Erythroblast (primary cell): ENCODE measurements around the gene RAB17.

Source experiments
- DNase-seq, 2 experiments: peaks; one replicate each; lab custom pipeline; 2025; lab: John Stamatoyannopoulos, UW
- GATA1 ChIP-seq: IDR thresholded peaks from 2 replicates; pipeline ENCODE4 v1.6.1; 2011; ENCODE audit warnings: low read depth, mild to moderate bottlenecking, control low read depth, low read length, moderate library complexity
- POLR2A ChIP-seq: IDR thresholded peaks from 2 replicates; pipeline ENCODE4 v1.6.1; 2011; ENCODE audit warnings: mild to moderate bottlenecking, low read length

RAB17 gene

GRCh38 chr2:237590272-237591140 is at the start of gene RAB17:
RAB17 (minus strand) TSS chr2:237590734; CDS start chr2:237586154, 4,580 bp downstream.
- TF ChIP-seq GATA1 = no peak
- no peak for TF ChIP-seq POLR2A
- no peak for DNase-seq

- TF ChIP-seq GATA1 = no peak
- TF ChIP-seq POLR2A = no peak
- DNase-seq = no peak
These were observed 49.3 kb upstream of the RAB17 start for GRCh38 chr2:237639836-237640220.

DNA sequence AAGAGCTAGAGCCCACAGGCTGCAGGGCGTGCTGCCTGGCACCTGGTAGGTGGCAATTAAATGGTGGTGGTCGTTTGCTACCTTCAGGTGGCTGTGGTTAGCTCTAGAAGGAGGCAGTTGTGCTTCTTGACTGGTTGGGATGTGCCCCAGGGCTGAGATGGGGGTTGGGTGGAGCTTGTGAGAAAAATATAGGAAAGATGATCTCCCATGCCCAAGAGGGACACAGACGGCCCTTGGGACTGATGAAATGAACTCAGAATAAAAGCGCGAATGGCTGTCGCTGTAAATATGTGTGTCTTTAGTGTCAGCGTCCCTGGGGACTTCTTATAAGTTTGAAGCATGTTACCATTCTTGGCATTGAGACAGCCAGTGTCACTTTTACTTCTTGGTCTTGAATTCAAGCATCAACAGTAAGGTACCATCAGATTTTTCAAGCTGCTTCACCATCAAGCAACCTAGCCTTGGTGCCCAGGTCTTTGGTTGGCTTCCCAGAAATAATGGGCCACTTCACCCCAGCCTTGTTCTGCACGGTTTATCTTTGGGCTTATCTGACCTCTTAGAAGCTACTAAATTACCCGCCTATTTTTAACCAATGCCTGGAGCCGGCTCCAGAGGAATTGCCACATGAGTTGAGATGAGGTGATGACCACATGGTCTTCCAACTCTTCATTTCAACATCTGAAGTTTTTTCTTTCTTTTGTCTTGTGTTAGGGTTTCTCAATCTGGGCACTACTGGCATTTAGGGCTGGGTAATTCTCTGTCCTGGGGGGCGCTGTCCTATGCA is 48.7 kb upstream of the RAB17 start:
- DNase-seq = no peak
- TF ChIP-seq POLR2A (no peak), GATA1 (no peak)

GRCh38 chr2:237638176-237638575 is 47.6 kb upstream of the RAB17 start:
- TF ChIP-seq GATA1 = no peak
- TF ChIP-seq POLR2A = no peak
- DNase-seq = no peak

DNA sequence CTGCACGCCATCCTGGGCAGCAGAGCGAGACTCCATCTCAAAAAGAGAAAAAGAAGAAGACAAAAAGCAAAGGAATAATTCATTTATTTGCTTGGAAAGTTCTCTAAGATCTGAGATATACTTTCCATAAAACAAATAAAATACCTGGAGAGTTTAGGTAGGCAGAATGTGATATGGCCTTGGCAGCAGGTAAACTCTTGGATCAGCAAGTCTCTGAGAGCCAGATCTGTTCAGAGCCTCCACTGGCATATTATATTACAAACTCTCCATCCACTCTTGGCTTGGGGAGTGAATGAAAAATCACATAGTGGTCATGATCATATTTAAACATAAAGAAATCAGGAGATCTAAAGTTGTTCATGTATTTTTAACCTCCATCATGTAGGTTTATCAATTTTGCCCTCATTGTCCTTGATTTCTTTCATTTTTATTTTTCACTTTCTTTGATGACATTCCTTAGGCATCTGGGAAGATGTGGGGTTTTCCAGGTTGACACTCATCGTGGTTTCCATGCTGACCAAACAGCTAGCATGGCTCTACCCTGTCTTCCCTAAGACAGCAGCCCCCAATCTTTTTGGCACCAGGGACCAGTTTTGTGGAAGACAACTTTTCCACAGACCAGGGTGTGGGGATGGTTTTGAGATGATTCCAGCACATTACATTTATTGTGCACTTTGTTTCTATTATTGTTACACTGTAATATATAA is 47.0 kb upstream of the RAB17 start:
- TF ChIP-seq GATA1 = no peak
- TF ChIP-seq POLR2A = no peak

DNA sequence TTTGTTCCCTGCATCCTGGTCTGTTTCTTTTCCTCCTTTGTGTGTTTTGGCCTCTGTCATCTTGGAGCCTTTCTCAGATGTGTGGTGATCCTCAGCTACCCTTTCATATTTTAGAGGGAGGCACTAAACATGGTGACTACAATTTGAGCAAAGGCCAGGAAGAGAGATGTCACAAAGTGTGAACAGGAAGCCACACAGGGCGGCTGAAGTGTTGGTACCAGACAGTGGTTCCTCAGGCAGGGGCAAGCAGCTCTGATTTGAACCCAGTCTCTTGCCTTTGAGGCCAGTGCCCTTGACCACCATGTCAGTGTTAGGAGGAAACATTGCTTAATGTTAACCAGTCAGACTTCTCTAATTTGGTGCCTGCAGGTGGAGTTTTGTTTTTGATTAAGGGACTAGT is 46.0 kb upstream of the RAB17 start:
- no peak for TF ChIP-seq POLR2A
- no peak for TF ChIP-seq GATA1
- DNase-seq = no peak

More for the DNA sequence above, 47.0 kb upstream of the RAB17 start:
- no peak for DNase-seq

DNA sequence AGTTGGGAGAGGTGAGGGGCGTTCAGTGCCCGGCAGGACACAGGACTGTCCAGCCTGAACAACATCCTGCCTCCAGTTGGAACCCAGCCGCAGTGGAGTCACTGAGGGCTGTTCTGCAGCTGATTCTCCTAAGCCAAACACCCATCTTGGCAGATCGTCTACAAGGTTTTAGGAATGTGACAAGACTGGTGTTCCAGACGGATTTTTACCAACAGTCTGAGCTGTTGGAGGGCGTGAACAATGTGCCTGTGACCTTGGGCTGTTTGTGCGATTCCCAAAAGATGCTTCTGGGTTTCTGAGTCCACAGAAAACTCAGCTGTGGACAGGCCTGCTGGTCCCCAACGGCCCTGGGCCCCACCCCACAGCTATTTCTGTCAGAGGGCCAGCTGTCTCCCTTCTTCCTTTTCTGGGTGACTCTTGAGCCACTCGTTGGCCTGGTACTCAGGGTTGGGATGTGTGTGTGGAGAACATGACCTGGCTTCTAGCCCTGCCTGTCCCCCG is 42.6 kb upstream of the RAB17 start:
- DNase-seq = no peak
- TF ChIP-seq POLR2A (no peak), GATA1 (no peak)

DNA sequence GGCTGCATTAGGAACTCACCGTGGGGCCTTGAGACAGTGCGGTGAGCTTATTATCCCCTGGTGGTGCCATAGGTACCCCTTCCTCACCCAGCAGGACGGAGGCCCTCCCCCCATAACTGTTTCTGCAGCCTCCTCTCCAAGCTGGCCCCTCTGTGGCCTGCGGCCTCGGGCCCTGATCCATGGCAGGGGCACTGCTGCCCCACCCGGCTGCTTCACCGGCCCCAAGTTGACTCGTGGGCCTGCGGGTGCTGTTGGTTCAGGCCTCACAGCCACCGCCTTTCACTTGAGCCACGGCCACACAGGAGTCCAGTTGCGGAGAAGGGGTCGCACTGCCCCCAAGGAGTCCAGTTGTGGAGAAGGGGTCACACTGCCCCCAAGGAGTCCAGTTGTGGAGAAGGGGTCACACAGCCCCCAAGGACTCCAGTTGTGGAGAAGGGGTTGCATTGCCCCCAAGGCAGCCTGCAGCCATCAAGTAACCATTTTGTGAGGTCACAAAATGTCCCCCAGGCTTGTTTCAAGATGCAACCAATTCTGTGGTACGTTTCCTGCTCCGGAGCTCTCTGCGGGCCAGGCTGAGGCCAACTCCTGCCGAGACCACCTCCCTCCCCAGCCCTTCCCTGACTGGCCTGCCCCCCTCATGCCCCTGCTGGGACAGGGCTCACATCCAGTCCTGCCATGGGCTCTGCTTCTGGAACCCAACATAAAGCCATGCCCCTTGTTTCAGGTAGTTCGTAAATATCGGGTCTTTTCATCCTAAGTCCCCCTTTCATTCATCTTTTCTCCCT is 41.5 kb upstream of the RAB17 start:
- DNase-seq = no peak
- no peak for TF ChIP-seq POLR2A
- no peak for TF ChIP-seq GATA1

- DNase-seq = no peak
- TF ChIP-seq GATA1 (no peak), POLR2A (no peak)
These were observed 40.7 kb upstream of the RAB17 start for GRCh38 chr2:237631007-237631785.

- TF ChIP-seq POLR2A (no peak), GATA1 (no peak)
- DNase-seq = no peak
These were observed 39.9 kb upstream of the RAB17 start for GRCh38 chr2:237630216-237631000.

DNA sequence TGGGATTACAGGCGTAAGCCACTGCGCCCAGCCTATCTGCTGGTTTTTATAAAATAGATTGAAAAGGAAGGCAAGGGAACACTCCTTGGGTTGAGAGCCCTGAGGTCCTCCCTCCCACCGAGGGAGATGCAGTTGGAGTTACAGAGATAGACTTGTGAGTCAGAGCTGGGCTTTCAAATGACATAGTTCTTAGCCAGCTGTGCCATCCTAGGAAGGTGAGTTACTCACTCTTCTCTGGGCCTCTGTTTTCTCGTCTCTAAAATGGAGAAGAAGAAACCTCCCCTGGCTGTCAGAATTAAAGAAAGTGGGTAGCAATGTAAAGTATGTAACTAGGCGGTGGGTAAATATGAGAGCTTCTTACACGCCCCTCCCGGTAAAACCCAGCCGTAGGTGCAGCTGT is 39.2 kb upstream of the RAB17 start:
- DNase-seq = no peak
- TF ChIP-seq GATA1 = no peak
- no peak for TF ChIP-seq POLR2A
